ENCODE data around the gene MNAT1. TPM values are rescaled to one million over a fixed set of nuclear protein-coding genes. Genes with fewer than 3 reads are reported as not detected.

Gene MNAT1
- total RNA-seq, 1 donor from 2014 or later = 114 TPM

- H3K27ac Mint-ChIP-seq = no peak overlapping the region
- Histone ChIP-seq H3K4me3 (no peak overlapping the region), H3K9ac (no peak overlapping the region), H2AFZ (replicated peaks) (no peak overlapping the region), H3K4me2 (no peak overlapping the region), H3K79me2 (ENCODE audit: low read depth) (no peaks in the 10 kb centered on the region), H3K27ac (no peak overlapping the region), H3K4me1 (no peaks in the 10 kb centered on the region), H3F3A (ENCODE audit: low read depth) (no peaks in the 10 kb centered on the region), H3K36me3 (no peaks in the 10 kb centered on the region), H3K9me3 (ENCODE audit: low read depth) (no peaks in the 10 kb centered on the region), H4K20me1 (ENCODE audit: low read depth) (no peaks in the 10 kb centered on the region), H3K27me3 (no peaks in the 10 kb centered on the region)
- DNase-seq (ENCODE audit: low spot score) = no peak
- H3K4me3 Mint-ChIP-seq = no peak overlapping the region
- TF ChIP-seq EZH2phosphoT487 (IDR thresholded peaks at IDR 0.05) = no peak
- no peak for TF ChIP-seq EZH2 (IDR thresholded peaks at IDR 0.05)
- TF ChIP-seq CTCF (IDR thresholded peaks at IDR 0.05) = no peak
- H3K9me3 Mint-ChIP-seq = peaks cover 7% of the 10 kb centered on the region
- no peaks in the 10 kb centered on the region for H3K27me3 Mint-ChIP-seq (ENCODE audit: insufficient read depth, low read depth)
- peaks cover 15% of the 10 kb centered on the region for H3K36me3 Mint-ChIP-seq
- H3K4me1 Mint-ChIP-seq = no peaks in the 10 kb centered on the region
These were observed 143.6 kb downstream of the MNAT1 start for GRCh38 chr14:60878121-60878520.

- no peaks in the 10 kb centered on the region for H3K79me2 ChIP-seq (ENCODE audit: low read depth)
- H3K9me3 ChIP-seq (ENCODE audit: low read depth) = no peaks in the 10 kb centered on the region
- H3K36me3 ChIP-seq = no peaks in the 10 kb centered on the region
- no peak for DNase-seq (ENCODE audit: low spot score)
- H3K27ac ChIP-seq = no peak overlapping the region
- no peaks in the 10 kb centered on the region for H3K4me1 Mint-ChIP-seq
- TF ChIP-seq EZH2 (IDR thresholded peaks at IDR 0.05) (no peak), EZH2phosphoT487 (IDR thresholded peaks at IDR 0.05) (no peak), CTCF (IDR thresholded peaks at IDR 0.05) (no peak)
- H2AFZ ChIP-seq (replicated peaks) = no peak overlapping the region
- H3K36me3 Mint-ChIP-seq = peaks cover 16% of the 10 kb centered on the region
- no peak overlapping the region for H3K4me3 Mint-ChIP-seq
- no peaks in the 10 kb centered on the region for H3K4me1 ChIP-seq
- no peaks in the 10 kb centered on the region for H3K27me3 ChIP-seq
- H3K9ac ChIP-seq = no peak overlapping the region
- no peak overlapping the region for H3K4me3 ChIP-seq
- H3K4me2 ChIP-seq = no peak overlapping the region
- H3K27me3 Mint-ChIP-seq (ENCODE audit: insufficient read depth, low read depth) = no peaks in the 10 kb centered on the region
- no peak overlapping the region for H3K27ac Mint-ChIP-seq
- peaks cover 8% of the 10 kb centered on the region for H3K9me3 Mint-ChIP-seq
- H3F3A ChIP-seq (ENCODE audit: low read depth) = no peaks in the 10 kb centered on the region
- H4K20me1 ChIP-seq (ENCODE audit: low read depth) = no peaks in the 10 kb centered on the region
These were observed 144.0 kb downstream of the MNAT1 start for GRCh38 chr14:60878536-60878935.

GRCh38 chr14:60882219-60882618, 147.7 kb downstream of the MNAT1 start:
- Histone ChIP-seq H3K27ac (no peak overlapping the region), H3K9ac (no peak overlapping the region), H3K9me3 (ENCODE audit: low read depth) (no peaks in the 10 kb centered on the region), H3K79me2 (ENCODE audit: low read depth) (no peaks in the 10 kb centered on the region), H3K36me3 (no peaks in the 10 kb centered on the region), H3F3A (ENCODE audit: low read depth) (no peaks in the 10 kb centered on the region), H2AFZ (replicated peaks) (no peak overlapping the region), H3K4me1 (no peaks in the 10 kb centered on the region), H3K4me2 (no peak overlapping the region), H4K20me1 (ENCODE audit: low read depth) (no peaks in the 10 kb centered on the region), H3K4me3 (no peak overlapping the region), H3K27me3 (no peaks in the 10 kb centered on the region)
- H3K36me3 Mint-ChIP-seq = peaks cover 31% of the 10 kb centered on the region
- no peak for DNase-seq (ENCODE audit: low spot score)
- TF ChIP-seq CTCF (IDR thresholded peaks at IDR 0.05) = no peak
- TF ChIP-seq EZH2phosphoT487 (IDR thresholded peaks at IDR 0.05) = no peak
- TF ChIP-seq EZH2 (IDR thresholded peaks at IDR 0.05) = no peak
- peaks cover 33% of the 10 kb centered on the region for H3K9me3 Mint-ChIP-seq
- no peak overlapping the region for H3K4me3 Mint-ChIP-seq
- H3K4me1 Mint-ChIP-seq = no peaks in the 10 kb centered on the region
- no peak overlapping the region for H3K27ac Mint-ChIP-seq
- no peaks in the 10 kb centered on the region for H3K27me3 Mint-ChIP-seq (ENCODE audit: insufficient read depth, low read depth)

Data from neural progenitor cell (in vitro differentiated cells).